ENCODE data around the gene PPARA.

Gene PPARA

GRCh38 chr22:46213052-46213451 is 62.7 kb downstream of the PPARA start:
- H3K4me3 ChIP-seq (replicated peaks; ENCODE audit: low read depth, low read length) = no peak overlapping the region
- peaks cover 8% of the 10 kb centered on the region for H3K36me3 ChIP-seq (ENCODE audit: control insufficient read depth, insufficient read depth, low read length)
- DNase-seq (ENCODE audit: extremely low read depth, insufficient read length) = no peak
- TF ChIP-seq CTCF (IDR thresholded peaks at IDR 0.05; ENCODE audit: insufficient read depth, low read length, poor library complexity, severe bottlenecking) = no peak
- H3K27me3 ChIP-seq (replicated peaks; ENCODE audit: control insufficient read depth, insufficient read depth, low read length) = no peaks in the 10 kb centered on the region

DNA sequence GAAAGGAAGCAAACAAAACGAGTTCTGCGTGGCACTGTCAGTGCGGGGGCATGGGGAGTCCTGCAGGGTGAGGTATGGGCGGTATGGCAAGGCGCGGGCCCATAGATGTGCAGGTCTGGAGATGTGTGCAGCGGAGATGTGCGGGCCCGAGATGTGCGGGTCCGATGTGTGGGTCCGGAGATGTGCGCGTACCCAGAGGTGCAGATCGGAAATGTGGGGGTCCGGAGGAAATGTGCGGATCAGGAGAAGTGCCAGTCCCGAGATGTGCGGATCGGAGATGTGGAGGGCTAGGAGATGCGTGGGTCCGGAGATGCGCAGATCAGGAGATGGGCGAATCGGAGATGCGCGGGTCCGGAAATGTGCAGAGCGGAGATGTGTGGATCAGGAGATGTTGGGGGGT is 63.8 kb downstream of the PPARA start:
- no peak for DNase-seq (ENCODE audit: extremely low read depth, insufficient read length)
- no peak for TF ChIP-seq CTCF (IDR thresholded peaks at IDR 0.05; ENCODE audit: insufficient read depth, low read length, poor library complexity, severe bottlenecking)
- Histone ChIP-seq H3K27me3 (replicated peaks; ENCODE audit: control insufficient read depth, insufficient read depth, low read length) (no peaks in the 10 kb centered on the region), H3K4me3 (replicated peaks; ENCODE audit: low read depth, low read length) (no peak overlapping the region), H3K36me3 (ENCODE audit: control insufficient read depth, insufficient read depth, low read length) (peaks cover 11% of the 10 kb centered on the region)

DNA sequence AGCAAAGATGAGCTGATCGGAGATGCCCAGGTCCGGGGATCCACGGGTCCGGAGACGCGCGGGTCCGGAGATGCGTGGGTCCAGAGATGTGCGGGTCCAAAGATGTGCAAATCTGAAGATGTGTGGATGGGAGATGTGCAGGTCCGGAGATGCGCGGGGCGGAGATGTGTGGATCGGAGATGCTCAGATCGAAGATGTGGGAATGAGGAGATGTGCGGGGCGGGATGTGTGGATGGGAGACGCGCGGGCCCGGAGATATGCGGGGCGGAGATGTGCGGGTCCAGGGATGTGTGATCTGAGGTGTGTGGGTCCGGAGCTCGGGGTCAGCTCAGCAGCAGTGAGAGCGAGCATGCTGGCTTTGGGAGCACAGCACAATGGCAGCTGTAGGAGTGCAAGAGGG is 64.3 kb downstream of the PPARA start:
- no peak for TF ChIP-seq CTCF (IDR thresholded peaks at IDR 0.05; ENCODE audit: insufficient read depth, low read length, poor library complexity, severe bottlenecking)
- Histone ChIP-seq H3K4me3 (replicated peaks; ENCODE audit: low read depth, low read length) (no peak overlapping the region), H3K27me3 (replicated peaks; ENCODE audit: control insufficient read depth, insufficient read depth, low read length) (no peaks in the 10 kb centered on the region), H3K36me3 (ENCODE audit: control insufficient read depth, insufficient read depth, low read length) (peaks cover 11% of the 10 kb centered on the region)
- no peak for DNase-seq (ENCODE audit: extremely low read depth, insufficient read length)

DNA sequence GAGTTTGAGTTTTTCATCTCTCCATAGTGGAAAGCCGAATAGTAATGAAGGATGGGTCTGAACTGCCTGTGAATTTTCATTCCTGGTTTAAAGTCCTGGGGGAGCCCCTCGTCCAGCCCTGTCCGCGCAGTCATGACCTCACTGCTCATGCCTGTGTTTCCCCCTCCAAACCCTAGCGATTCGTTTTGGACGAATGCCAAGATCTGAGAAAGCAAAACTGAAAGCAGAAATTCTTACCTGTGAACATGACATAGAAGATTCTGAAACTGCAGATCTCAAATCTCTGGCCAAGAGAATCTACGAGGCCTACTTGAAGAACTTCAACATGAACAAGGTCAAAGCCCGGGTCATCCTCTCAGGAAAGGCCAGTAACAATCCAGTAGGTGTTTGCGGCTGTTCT is 69.3 kb downstream of the PPARA start:
- H3K36me3 ChIP-seq (ENCODE audit: control insufficient read depth, insufficient read depth, low read length) = peaks cover 11% of the 10 kb centered on the region
- no peaks in the 10 kb centered on the region for H3K27me3 ChIP-seq (replicated peaks; ENCODE audit: control insufficient read depth, insufficient read depth, low read length)
- H3K4me3 ChIP-seq (replicated peaks; ENCODE audit: low read depth, low read length) = no peak overlapping the region
- no peak for TF ChIP-seq CTCF (IDR thresholded peaks at IDR 0.05; ENCODE audit: insufficient read depth, low read length, poor library complexity, severe bottlenecking)
- no peak for DNase-seq (ENCODE audit: extremely low read depth, insufficient read length)

- TF ChIP-seq CTCF (IDR thresholded peaks at IDR 0.05; ENCODE audit: insufficient read depth, low read length, poor library complexity, severe bottlenecking) = no peak
- no peak overlapping the region for H3K4me3 ChIP-seq (replicated peaks; ENCODE audit: low read depth, low read length)
- H3K36me3 ChIP-seq (ENCODE audit: control insufficient read depth, insufficient read depth, low read length) = peaks cover 12% of the 10 kb centered on the region
- no peak for DNase-seq (ENCODE audit: extremely low read depth, insufficient read length)
- H3K27me3 ChIP-seq (replicated peaks; ENCODE audit: control insufficient read depth, insufficient read depth, low read length) = no peaks in the 10 kb centered on the region
Measured at GRCh38 chr22:46220921-46221320, 70.6 kb downstream of the PPARA start.
